Retina (tissue), 1 donor: ENCODE data around the gene HBQ1.
"Not testable (repeated sequence)": the region's sequence is repeated elsewhere in the genome, so short reads cannot be mapped to it uniquely, and the experiment has no call there.

Experiments
- DNase-seq: peaks from one replicate; pipeline ENCODE4 v3.0.0-alpha.2; 2016

The HBQ1 gene

DNA sequence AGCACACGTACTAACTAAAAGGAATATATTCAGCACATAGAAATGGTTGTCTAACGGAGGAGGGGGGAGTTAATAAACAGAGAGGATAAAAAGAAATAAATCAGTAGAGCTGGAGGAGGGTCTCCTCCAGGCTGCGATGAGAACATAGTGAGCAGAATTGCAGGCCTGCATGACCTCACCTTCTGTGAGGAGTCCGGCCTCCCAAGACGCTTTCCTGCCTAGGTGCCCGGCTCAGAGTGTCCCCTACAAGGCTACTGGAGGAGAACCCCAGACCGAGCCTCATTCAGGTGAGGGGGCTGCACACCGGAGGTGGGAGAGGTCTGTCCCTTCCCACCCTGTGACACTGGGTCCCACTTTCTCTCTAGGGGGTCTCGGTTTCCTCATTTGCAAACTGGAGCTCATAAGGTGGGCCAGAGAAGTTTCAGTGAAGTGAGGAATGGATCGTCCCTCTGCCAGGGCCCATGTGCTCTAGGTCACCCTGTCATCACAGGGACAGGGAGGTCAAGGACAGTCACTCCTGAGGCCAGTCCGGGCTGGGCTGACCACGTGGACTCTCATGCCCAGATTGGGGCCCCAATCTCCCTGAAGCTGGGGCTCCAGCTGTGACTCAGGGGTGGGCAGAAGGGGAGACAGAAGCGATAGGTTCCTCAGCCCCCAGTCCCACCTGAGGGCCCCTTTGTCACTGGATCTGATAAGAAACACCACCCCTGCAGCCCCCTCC lies 17.8 kb upstream of the HBQ1 start:
- DNase-seq: no peak

DNA sequence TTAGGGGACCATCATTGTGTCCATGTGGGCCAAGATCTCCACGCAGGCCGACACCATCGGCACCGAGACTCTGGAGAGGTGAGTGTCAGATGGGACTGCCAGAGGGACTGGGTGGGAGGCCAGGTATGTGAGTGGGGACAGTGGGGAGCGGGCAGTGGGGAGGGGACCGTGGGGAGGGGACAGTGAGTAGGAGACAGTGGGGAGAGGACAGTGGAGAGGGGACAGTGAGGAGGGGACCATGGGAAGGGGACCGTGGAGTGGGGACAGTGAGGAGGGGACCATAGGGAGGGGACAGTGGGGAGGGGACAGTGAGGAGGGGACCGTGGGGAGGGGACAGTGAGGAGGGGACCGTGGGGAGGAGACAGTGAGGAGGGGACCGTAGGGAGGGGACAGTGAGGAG lies 17.1 kb upstream of the HBQ1 start:
- DNase-seq: not testable (repeated sequence)

GRCh38 chr16:163696-164095 lies 16.6 kb upstream of the HBQ1 start:
- DNase-seq: not testable (repeated sequence)

GRCh38 chr16:164134-164823 lies 16.0 kb upstream of the HBQ1 start:
- not testable (repeated sequence) for DNase-seq

- DNase-seq: peak; percentile 57
These were observed 15.3 kb upstream of the HBQ1 start for GRCh38 chr16:164827-165538.

DNA sequence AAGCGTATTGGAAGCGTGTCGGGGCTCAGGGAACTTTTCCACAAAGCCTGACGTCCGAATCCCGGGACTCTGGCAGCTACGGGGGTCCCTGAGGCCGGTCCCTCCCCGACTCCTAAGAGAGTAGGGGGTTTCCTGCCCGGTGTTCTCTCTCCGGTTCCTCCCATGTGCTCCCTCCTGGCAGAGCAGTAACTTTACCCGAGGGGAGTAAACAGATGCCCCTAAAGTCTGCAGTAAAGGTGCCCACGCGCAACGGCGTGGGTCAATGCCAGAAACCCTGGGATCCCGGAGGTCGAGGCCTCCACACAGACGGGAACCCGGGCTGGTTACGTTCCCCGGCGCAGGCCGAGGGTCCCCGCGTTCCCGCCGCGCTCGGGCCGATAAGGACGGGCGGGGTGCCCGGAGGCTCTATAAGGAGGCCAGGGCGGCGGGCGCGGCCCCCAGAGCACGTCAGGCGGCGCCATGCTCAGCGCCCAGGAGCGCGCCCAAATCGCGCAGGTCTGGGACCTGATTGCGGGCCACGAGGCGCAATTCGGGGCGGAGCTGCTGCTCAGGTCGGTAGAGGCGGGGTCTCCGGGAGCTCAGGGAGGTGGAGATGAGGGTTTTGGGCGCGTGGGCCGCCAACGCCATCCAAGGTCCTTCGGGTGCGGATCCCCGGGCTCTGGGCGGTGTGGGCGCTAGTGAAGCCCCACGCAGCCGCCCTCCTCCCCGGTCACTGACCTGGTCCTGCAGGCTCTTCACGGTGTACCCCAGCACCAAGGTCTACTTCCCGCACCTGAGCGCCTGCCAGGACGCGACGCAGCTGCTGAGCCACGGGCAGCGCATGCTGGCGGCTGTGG lies 14.5 kb upstream of the HBQ1 start, which contains the start of gene HBM:
TSS of gene HBM (plus strand) at position 440 of the 836 bp plus-strand sequence. CDS start at position 460, 20 bp downstream.
- no peak for DNase-seq

DNA sequence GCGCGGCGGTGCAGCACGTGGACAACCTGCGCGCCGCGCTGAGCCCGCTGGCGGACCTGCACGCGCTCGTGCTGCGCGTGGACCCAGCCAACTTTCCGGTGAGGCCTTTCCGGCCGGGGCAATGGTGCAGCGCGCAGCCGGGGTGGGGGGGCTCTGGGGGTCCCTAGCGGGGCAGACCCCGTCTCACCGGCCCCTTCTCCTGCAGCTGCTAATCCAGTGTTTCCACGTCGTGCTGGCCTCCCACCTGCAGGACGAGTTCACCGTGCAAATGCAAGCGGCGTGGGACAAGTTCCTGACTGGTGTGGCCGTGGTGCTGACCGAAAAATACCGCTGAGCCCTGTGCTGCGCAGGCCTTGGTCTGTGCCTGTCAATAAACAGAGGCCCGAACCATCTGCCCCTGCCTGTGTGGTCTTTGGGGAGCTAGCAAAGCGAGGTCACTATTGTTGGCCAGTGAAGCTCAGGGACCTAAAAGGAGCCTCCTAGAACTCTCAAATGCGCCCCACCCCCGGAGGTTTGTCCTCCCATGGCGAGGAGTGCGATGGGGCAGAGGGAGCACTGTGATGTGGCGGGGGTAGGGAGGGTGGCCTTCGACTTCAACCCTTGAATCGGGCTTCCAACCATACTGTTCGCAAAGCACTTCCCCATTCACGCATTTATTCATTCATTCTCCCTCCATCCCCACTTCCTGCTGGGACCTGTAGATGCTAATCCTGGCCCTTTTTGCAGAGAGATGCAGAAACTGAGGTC lies 13.7 kb upstream of the HBQ1 start:
- DNase-seq: no peak

- DNase-seq: no peak
These were observed 13.1 kb upstream of the HBQ1 start for GRCh38 chr16:167122-167690.

GRCh38 chr16:168424-168823 lies 11.8 kb upstream of the HBQ1 start:
- no peak for DNase-seq

- DNase-seq: no peak
These were observed 11.2 kb upstream of the HBQ1 start for GRCh38 chr16:169014-169413.

GRCh38 chr16:170088-170507 lies 10.2 kb upstream of the HBQ1 start:
- DNase-seq: not testable (repeated sequence)

DNA sequence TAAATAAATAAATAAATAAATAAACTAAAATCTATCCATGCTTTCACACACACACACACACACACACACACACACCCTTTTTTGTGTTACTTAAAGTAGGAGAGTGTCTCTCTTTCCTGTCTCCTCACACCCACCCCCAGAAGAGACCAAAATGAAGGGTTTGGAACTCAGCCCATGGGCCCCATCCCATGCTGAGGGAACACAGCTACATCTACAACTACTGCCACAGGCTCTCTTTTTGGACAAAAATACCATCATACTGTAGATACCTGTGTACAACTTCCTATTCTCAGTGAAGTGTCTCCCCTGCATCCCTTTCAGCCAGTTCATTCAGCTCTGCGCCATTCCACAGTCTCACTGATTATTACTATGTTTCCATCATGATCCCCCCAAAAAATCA lies 9.5 kb upstream of the HBQ1 start:
- DNase-seq: no peak

DNA sequence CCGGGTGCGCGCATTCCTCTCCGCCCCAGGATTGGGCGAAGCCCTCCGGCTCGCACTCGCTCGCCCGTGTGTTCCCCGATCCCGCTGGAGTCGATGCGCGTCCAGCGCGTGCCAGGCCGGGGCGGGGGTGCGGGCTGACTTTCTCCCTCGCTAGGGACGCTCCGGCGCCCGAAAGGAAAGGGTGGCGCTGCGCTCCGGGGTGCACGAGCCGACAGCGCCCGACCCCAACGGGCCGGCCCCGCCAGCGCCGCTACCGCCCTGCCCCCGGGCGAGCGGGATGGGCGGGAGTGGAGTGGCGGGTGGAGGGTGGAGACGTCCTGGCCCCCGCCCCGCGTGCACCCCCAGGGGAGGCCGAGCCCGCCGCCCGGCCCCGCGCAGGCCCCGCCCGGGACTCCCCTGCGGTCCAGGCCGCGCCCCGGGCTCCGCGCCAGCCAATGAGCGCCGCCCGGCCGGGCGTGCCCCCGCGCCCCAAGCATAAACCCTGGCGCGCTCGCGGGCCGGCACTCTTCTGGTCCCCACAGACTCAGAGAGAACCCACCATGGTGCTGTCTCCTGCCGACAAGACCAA lies 7.8 kb upstream of the HBQ1 start, which contains the start of gene HBA2:
TSS of gene HBA2 (plus strand) at position 503 of the 568 bp plus-strand sequence. CDS start at position 540, 37 bp downstream.
- not testable (repeated sequence) for DNase-seq

- not testable (repeated sequence) for DNase-seq
These were observed 6.9 kb upstream of the HBQ1 start for GRCh38 chr16:173211-173854.

DNA sequence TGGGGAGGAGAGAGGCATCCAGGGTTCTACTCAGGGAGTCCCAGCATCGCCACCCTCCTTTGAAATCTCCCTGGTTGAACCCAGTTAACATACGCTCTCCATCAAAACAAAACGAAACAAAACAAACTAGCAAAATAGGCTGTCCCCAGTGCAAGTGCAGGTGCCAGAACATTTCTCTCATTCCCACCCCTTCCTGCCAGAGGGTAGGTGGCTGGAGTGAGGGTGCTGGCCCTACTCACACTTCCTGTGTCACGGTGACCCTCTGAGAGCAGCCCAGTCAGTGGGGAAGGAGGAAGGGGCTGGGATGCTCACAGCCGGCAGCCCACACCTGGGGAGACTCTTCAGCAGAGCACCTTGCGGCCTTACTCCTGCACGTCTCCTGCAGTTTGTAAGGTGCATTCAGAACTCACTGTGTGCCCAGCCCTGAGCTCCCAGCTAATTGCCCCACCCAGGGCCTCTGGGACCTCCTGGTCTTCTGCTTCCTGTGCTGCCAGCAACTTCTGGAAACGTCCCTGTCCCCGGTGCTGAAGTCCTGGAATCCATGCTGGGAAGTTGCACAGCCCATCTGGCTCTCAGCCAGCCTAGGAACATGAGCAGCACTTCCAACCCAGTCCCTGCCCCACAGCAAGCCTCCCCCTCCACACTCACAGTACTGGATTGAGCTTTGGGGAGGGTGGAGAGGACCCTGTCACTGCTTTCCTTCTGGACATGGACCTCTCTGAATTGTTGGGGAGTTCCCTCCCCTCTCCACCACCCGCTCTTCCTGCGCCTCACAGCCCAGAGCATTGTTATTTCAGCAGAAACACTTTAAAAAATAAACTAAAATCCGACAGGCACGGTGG lies 6.1 kb upstream of the HBQ1 start:
- not testable (repeated sequence) for DNase-seq

DNA sequence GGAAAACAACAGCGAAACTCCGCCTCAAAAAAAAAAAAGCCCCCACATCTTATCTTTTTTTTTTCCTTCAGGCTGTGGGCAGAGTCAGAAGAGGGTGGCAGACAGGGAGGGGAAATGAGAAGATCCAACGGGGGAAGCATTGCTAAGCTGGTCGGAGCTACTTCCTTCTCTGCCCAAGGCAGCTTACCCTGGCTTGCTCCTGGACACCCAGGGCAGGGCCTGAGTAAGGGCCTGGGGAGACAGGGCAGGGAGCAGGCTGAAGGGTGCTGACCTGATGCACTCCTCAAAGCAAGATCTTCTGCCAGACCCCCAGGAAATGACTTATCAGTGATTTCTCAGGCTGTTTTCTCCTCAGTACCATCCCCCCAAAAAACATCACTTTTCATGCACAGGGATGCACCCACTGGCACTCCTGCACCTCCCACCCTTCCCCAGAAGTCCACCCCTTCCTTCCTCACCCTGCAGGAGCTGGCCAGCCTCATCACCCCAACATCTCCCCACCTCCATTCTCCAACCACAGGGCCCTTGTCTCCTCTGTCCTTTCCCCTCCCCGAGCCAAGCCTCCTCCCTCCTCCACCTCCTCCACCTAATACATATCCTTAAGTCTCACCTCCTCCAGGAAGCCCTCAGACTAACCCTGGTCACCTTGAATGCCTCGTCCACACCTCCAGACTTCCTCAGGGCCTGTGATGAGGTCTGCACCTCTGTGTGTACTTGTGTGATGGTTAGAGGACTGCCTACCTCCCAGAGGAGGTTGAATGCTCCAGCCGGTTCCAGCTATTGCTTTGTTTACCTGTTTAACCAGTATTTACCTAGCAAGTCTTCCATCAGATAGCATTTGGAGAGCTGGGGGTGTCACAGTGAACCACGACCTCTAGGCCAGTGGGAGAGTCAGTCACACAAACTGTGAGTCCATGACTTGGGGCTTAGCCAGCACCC lies 5.0 kb upstream of the HBQ1 start:
- no peak for DNase-seq

DNA sequence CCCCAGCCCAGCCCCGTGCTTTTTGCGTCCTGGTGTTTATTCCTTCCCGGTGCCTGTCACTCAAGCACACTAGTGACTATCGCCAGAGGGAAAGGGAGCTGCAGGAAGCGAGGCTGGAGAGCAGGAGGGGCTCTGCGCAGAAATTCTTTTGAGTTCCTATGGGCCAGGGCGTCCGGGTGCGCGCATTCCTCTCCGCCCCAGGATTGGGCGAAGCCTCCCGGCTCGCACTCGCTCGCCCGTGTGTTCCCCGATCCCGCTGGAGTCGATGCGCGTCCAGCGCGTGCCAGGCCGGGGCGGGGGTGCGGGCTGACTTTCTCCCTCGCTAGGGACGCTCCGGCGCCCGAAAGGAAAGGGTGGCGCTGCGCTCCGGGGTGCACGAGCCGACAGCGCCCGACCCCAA lies 4.3 kb upstream of the HBQ1 start:
- not testable (repeated sequence) for DNase-seq
